HG02884 (cell line): Measurements from ENCODE around the gene DRC3.

Source experiments
- ATAC-seq: cut with Tn5 transposase; IDR thresholded peaks from one replicate; pipeline ENCODE4 v1.9.1; 2021; ENCODE audit warnings: mild to moderate bottlenecking, moderate library complexity; ENCODE audit not compliant: unreplicated experiment

The DRC3 gene

DNA sequence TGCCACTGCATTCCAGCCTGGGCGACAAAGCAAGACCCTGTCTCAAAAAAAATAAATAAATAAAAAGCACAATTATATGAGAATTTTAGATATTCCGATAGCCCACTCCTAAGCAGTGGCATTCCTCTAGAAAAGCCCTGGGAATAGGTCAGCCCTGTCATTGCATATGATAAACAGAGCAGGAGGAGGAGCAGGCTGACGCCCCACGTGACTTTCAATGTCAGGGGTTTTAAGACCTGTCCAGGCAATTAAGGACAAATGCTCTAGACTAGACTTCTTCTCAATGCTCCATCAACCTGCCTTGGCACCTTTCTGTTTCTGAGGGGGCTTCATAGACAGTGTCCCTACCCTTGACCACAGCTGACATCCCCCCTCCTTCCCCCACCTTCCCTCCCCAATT, 8.0 kb upstream of the DRC3 start:
- ATAC-seq, result no peak

DNA sequence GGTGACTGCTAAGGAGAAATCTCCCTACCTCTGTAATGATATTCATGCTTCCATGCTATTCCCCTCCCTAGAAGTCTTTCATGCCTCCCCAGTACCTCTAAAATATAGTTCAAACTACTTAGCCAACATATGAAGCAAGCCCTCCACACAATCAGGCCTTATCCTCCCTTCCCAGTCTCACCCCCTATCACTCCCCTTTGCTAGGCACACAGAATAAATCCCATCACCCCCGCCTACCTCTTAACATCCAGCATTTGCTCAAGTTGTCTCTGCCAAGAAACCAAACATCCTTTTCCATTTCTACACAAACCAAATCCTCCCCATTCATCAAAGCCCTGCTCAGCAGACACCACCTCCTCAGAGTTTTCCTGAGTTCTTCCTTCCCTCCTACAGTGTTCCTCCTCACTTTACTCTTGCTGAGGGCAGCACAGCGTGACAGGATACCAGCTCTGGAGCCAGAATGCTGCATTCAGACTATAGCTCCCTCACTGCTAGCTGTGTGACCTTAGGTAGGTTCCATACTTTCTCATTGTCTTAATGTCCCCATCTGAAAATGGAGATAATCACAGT, 7.4 kb upstream of the DRC3 start:
- no peak for ATAC-seq

DNA sequence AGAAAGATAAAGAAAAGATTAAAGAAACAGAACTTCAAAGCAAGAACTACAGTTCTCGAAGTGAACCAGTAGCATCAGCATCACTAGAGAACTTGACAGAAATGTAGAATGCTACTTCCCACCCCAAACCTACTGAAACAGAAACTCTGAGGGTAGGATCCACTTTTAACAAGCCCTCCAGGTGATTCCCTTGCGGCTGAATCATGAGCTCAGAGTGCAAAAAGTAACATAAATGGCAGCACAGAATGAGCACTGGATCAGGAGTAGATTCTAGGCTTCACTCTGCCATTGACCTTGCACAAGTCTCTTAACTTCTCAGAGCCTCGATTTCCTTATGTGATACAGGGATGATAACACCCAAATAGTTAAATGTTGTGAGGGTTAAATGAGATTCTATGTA, 6.3 kb upstream of the DRC3 start:
- no peak for ATAC-seq

GRCh38 chr17:17970699-17971430, 1.8 kb upstream of the DRC3 start:
- no peak for ATAC-seq

DNA sequence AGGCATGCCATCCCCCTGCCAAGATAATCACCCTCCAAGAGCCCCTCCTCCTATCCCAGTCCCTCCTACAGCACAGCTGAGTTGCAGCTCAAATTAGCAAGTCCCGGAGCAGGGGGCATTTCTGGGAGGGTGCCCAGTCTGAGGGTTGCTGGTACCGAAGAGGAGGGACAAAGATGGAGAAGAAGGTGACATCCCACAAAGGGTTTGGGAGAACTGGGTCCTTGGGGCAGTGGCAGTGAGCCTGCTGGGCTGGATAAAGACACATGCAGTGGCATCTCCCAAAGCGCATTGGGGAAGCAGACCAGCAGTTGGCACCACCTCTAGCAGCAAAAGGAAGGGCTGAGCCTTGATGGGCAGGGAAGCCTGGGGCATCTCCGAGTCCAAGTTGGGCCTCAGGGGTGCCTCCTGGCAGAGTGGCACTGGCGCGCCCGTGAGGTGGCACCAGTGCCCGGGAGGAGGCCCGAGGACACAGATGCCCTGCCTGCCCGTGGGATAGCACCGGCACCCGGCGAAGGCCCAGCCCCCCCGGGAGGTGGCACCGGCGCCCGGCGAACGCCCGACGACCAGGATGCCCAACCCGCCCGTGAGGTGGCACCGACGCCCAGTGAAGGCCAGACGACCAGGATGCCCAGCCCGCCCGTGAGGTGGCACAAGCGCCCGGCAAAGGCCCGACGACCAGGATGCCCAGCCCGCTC, 1.1 kb upstream of the DRC3 start:
- no peak for ATAC-seq

DNA sequence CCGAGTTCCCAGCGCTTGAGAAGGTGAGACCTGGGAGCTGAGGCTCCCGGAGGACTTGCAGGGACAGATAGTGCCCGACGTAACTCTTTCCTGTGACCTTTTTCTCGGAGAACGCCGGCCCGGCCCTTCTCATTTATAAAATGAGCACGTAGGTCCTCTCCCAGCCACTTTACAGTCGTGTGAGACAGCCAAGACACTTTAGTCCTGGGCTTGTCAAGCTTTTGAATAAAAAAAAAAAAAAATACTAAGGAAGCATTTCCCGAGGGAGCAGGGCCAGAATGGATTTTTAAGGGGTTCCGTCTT, 241 bp downstream of the DRC3 start:
- ATAC-seq, result no peak

DNA sequence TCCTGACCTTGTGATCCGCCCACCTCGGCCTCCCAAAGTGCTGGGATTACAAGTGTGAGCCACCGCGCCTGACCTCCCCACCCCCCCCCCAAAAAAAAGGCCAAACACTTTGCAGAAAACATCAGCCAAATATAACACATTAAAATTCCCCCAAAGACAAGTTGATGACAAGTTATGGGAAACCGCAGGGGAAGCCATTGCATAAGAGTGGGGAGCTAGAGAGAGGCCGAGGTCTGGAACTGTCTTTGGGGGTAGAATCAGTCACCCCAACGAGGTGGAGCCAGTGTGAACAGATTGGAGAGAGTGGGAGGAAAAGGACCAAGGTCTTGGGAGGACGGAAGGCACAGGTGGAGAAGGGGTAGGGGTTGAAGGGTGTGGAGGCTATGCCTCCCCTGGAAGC, 2.8 kb downstream of the DRC3 start:
- no peak for ATAC-seq

GRCh38 chr17:17976931-17977570, 4.4 kb downstream of the DRC3 start:
- no peak for ATAC-seq

DNA sequence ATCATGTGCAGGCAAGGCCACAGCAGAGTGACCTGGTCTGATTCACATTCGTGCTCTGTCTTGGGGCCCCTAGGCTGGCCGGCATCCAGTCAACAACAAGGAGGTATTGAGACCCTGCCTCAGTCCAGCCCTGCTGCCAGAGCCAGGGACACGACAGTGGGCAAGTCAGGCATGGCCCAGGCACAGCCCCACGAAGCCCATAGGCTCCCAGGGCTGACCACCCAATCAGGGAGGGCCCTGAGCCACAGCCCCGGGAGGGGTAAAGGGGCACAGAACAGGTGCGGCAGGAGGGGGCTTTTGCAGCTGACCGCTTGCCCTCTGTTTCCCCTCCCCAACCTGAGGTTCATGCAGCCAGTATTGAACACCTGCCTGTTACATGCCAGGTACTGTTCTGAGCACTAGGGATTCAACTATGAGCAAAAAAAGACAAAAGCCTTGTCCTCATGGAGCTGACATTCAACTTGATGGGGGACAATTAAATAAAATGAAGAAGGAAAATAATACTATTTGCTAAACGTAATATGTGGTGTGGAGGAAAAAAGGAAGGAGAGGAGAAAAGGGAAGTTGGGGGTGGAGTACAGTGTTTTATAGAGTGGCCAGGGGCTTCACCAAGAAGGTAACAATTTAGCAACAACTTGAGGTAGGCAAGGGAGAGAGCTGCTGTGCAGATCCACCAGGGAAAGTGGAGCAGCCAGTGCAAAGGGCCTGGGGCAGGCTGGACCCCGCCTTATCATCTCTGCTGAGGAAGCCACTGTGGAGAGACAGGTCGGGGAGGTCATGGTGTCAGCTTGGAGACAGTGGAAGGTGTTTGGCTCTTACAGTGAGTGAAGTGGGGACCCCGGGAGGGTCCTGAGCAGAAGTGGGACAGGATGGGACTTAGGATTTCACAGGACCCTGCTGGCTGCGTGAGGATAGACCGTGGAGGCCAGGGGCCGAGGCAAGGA, 6.1 kb downstream of the DRC3 start:
- no peak for ATAC-seq

DNA sequence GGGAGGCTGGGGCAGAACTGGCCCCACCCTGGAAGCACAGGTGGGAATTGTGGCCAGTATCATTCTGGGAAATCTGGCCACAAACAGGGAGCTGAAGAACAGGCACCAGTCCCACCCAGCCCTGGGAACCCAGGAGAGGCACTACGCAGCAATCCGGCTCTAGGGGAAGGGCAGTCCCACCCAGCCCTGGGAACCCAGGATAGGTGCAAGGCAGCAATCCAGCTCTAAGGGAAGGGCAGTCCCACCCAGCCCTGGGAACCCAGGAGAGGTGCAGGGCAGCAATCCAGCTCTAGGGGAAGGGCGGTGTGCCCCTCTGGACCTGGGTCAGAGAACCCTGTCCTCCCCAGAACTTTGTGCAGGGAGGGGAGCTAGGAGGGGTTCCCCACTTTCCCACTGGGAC, 7.1 kb downstream of the DRC3 start:
- no peak for ATAC-seq

DNA sequence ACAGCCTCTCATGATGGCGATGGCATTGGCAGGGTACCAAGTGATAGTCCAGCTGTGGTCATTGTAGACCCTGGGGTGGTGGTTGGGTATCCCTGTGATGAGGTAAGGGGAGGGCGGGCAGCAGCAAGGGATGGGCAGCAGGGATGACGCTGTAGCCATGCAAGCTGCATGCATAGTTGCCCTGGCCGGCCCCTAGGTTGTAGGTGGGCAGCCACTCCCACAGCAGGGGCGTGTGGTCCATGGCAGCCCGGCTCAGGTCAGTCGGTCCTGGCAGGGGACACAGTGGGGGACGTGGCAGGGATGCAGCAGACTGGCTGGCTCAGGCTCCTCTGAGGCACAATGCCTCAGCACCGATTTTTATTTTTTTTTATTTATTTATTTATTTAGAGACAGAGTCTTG, 8.7 kb downstream of the DRC3 start:
- no peak for ATAC-seq

GRCh38 chr17:17982801-17983200, 10.1 kb downstream of the DRC3 start:
- no peak for ATAC-seq

- no peak for ATAC-seq
Measured at GRCh38 chr17:17983376-17983775, 10.7 kb downstream of the DRC3 start.

GRCh38 chr17:17983776-17984175, 11.1 kb downstream of the DRC3 start:
- ATAC-seq, result no peak

DNA sequence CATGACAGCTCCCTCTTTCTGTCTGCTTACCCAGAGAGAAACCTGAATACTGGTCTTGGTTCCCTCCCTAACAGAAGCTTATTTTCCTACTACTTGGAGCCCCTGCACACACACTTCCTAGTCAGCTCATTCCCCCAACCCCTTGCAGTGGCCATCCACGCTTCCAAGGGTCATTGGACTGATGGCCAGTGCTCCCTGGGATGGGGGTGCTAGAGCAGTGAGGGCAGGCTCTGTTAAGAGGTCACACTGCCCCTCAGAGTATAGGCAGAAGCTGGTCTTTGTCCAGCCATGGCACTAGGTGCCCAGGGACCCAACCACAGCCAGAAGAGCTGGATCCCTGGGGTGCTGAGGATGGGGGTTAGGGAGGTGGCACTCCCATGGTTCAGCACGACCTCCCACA, 12.5 kb downstream of the DRC3 start:
- no peak for ATAC-seq

DNA sequence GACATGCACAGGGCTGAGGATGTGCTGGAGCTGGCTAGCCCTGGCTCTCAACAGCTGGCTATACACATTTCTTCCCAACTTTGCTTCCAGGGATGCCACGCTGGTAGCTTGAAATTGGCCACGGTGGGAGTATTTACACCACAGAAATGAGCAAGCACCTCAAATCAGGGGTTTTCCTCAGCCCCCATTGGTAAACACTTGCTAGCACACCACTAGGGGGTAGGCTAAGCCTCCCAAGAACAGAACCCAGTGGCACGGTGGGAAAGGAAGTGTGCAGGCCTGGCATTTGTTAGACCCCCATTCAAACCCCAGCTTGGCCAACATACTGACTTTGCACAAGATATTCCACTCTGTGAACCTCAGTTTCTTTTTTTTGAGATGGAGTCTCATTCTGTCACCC, 12.9 kb downstream of the DRC3 start:
- ATAC-seq, result no peak

DNA sequence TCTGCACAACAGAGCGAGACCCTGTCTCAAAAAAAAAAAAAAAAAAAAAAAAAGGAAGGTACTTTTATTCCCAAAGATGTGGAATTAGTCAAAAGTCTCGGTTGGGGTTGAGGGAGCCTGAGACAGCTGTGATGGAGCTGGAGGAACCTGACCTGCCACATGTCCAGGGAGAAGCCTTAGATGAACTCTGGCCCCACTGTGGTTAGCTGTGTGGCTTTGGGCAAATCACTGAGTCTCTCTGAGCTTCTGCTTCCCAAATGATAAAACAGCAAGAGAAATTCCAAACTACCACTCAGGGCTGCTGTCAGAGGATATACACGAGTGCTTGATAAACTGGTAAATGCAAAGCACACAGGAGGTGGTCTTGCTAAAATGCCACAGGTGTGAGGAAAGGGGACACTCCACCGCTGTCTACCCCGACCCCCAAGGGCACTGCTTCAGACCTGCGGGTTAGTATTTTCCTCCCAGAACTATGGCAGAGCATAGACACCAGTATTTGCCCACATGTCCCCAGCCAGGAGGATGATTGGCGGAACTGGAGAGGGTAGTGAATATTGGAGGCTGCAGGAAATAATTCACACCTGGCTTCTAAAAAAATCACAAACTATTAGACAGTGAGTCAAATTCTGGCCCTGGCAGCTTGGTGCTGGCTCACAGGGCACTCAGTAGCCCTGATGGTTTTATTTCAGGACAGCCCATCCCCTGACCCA, 14.7 kb downstream of the DRC3 start:
- ATAC-seq, result no peak

GRCh38 chr17:17987901-17988300, 15.2 kb downstream of the DRC3 start:
- ATAC-seq, result no peak

DNA sequence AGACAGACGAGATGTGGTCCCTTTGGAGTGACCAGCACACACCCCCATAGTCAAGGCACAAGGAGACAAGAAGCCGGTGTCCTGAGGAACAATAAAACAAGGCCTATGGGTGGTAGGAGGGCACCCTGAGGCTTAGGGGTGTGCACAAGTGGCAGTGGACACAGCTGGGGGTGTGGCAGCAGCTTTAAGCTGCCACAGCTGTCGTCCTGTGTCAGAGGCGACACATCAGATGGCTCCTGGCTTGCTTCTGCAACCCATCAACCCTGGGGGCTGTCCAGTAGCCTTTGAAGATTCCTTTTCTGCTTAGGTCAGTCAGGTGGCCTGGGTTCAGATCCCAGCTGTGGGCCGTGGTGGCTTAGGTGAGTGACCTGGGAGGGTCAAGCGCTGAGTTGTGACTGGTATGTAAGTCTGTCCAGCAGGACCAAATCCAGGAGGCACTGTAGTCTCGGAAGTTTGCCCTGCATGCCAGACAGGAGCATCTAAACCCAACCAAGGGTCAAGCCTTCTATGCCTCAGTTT, 15.8 kb downstream of the DRC3 start:
- ATAC-seq, result no peak

DNA sequence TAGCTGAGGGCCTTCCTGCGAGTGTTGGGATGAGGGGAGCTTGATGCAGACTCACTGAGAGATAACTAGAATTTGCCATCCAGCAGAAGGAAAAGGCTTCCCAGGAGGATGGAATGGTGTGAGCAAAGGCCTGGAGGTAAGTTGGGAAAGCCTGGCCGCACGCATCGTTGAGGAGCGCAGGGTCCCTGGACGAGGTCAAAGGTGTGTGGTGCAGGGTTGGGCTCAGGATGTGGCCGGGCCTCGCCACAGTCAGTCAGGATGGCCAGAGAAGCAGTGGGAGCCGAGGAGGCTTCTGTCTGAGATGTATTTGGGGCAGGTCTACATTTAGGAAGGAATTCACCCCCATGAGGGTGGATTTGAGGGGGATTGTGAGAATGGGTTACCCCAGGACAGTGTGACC, 16.4 kb downstream of the DRC3 start:
- no peak for ATAC-seq
